ENCODE measurements around the gene SGCB. TPM values are rescaled to one million over a fixed set of nuclear protein-coding genes. Genes with fewer than 3 reads are reported as not detected.

Gene SGCB
- total RNA-seq, 3 donors from 2014 or later = 23.8 to 80.1 (median 24.2) TPM

- TF ChIP-seq, protein P1, sequence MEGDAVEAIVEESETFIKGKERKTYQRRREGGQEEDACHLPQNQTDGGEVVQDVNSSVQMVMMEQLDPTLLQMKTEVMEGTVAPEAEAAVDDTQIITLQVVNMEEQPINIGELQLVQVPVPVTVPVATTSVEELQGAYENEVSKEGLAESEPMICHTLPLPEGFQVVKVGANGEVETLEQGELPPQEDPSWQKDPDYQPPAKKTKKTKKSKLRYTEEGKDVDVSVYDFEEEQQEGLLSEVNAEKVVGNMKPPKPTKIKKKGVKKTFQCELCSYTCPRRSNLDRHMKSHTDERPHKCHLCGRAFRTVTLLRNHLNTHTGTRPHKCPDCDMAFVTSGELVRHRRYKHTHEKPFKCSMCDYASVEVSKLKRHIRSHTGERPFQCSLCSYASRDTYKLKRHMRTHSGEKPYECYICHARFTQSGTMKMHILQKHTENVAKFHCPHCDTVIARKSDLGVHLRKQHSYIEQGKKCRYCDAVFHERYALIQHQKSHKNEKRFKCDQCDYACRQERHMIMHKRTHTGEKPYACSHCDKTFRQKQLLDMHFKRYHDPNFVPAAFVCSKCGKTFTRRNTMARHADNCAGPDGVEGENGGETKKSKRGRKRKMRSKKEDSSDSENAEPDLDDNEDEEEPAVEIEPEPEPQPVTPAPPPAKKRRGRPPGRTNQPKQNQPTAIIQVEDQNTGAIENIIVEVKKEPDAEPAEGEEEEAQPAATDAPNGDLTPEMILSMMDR (IDR thresholded peaks at IDR 0.05) = no peak
- Histone ChIP-seq H3K4me3 (no peak overlapping the region), H3K9me3 (no peaks in the 10 kb centered on the region), H3K36me3 (ENCODE audit: low read depth) (no peaks in the 10 kb centered on the region), H3K4me1 (ENCODE audit: low read depth) (no peaks in the 10 kb centered on the region)
- ATAC-seq (no peak), DNase-seq (no peak)
- intact Hi-C loops (cut with DNase I, micrococcal nuclease) = no loop called here
Observed at GRCh38 chr4:52028970-52029369, 9.1 kb downstream of the SGCB start.

GRCh38 chr4:52019936-52020657 lies 18.0 kb downstream of the SGCB start, which contains the start of gene LRRC66:
Gene LRRC66, minus strand, starts transcription at chr4:52020363. Its CDS starts 2,750 bp downstream, at chr4:52017613.
- H3K9me3 ChIP-seq = no peaks in the 10 kb centered on the region
- intact Hi-C loops (cut with DNase I, micrococcal nuclease) = loop anchor here in 1 of 2 donors (5.0 kb wide), 2 partner anchors 113 to 178 kb away; partner anchors contain the start of gene DCUN1D4
- no peaks in the 10 kb centered on the region for H3K36me3 ChIP-seq (ENCODE audit: low read depth)
- DNase-seq (peak; percentile 87 to 88 (median 88)), ATAC-seq (peak; percentile 95)
- H3K4me1 ChIP-seq (ENCODE audit: low read depth) = peaks cover 10% of the 10 kb centered on the region
- peak within 1 kb of the TSS; percentile 4 for H3K4me3 ChIP-seq
- TF ChIP-seq, protein P1 (IDR thresholded peaks at IDR 0.05) = no peak

DNA sequence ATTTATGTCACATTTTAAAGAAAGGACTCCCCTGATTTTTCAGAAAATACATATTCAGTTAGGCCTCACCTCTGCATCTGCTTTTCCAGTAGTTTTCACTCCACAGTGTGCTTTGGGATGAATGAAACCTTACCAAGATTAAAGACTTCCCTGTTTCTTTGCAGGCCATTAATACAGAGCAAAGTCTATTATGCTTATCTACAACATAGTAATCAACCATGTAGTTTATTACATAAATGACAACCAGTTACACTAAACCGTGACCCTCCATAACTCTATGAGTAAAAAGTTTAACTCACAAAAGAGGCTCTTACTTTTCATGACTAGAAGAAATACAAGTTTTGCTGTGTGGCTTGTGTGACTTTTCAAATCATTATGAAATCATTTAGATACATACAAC lies 20.3 kb downstream of the SGCB start:
- intact Hi-C loops (cut with DNase I, micrococcal nuclease) = loop anchor here in 1 of 2 donors (5.0 kb wide), 1 partner anchor 111 kb away; no protein-coding TSS in a partner anchor
- ATAC-seq (peak; percentile 71), DNase-seq (no peak)
- Histone ChIP-seq H3K36me3 (ENCODE audit: low read depth) (no peaks in the 10 kb centered on the region), H3K4me1 (ENCODE audit: low read depth) (peaks cover 10% of the 10 kb centered on the region), H3K4me3 (no peak overlapping the region), H3K9me3 (no peaks in the 10 kb centered on the region)
- TF ChIP-seq, protein P1 (IDR thresholded peaks at IDR 0.05) = no peak

GRCh38 chr4:52016981-52017380 lies 21.1 kb downstream of the SGCB start:
- intact Hi-C loops (cut with DNase I, micrococcal nuclease) = loop anchor here in 1 of 2 donors (5.0 kb wide), 1 partner anchor 110 kb away; no protein-coding TSS in a partner anchor
- TF ChIP-seq, protein P1 (IDR thresholded peaks at IDR 0.05) = no peak
- Histone ChIP-seq H3K4me3 (no peak overlapping the region), H3K36me3 (ENCODE audit: low read depth) (no peaks in the 10 kb centered on the region), H3K4me1 (ENCODE audit: low read depth) (peaks cover 18% of the 10 kb centered on the region), H3K9me3 (no peaks in the 10 kb centered on the region)
- peak; percentile 64 for ATAC-seq
- DNase-seq = peak in 1 of 3 donors; percentile 39

DNA sequence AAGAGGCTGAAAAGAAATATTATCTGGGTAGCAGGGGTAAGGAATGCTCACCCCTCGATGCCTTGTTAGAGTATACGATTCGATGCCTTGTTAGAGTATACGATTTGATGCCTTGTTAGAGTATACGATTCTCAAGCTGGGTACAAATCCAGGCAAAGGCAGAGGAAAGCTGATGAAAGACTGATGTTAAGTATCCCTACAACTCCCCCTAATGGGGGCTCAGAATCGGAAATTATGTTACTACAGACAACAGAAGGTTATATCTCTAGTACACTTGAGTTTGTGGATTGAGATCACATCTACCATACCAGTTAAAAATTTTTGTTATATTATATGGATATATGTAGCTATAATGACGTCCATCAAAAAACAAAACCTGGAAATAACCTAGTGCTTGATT lies 22.7 kb downstream of the SGCB start:
- Histone ChIP-seq H3K4me1 (ENCODE audit: low read depth) (peaks cover 22% of the 10 kb centered on the region), H3K36me3 (ENCODE audit: low read depth) (no peaks in the 10 kb centered on the region), H3K9me3 (no peaks in the 10 kb centered on the region), H3K4me3 (no peak overlapping the region)
- DNase-seq (no peak), ATAC-seq (no peak)
- TF ChIP-seq, protein P1 (IDR thresholded peaks at IDR 0.05) = no peak
- intact Hi-C loops (cut with DNase I, micrococcal nuclease) = loop anchor here in 1 of 2 donors (5.0 kb wide), 1 partner anchor 108 kb away; no protein-coding TSS in a partner anchor

Data from mucosa of descending colon (tissue), 3 donors.